Measurements from ENCODE around the gene RBM5. TPM values are rescaled to one million over a fixed set of nuclear protein-coding genes. Genes with fewer than 3 reads are reported as not detected.

The RBM5 gene
- total RNA-seq, 2 donors from 2014 or later, result 104 to 114 TPM

- intact Hi-C loops (cut with DNase I), result no loop called here
Measured at GRCh38 chr3:50095352-50095998, 6.8 kb downstream of the RBM5 start.

DNA sequence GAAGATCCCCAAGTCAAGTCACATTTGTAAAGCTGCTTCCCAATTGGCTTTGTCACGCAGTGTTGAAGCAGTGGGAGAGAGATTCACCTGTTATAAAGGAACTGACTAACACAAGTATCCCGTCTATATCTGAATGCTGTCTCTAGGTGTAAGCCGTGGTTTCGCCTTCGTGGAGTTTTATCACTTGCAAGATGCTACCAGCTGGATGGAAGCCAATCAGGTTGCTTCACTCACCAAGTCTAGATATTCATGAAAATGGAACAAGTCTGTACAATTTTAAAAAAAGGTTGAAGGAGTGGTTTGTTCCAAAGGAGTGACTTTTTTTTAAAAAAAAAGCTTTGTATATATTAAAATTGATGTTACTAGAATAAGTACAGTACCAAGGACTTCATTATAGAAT lies 11.7 kb downstream of the RBM5 start:
- no peak overlapping the region for H3K4me3 ChIP-seq
- no peaks in the 10 kb centered on the region for H3K27me3 ChIP-seq
- DNase-seq, result no peak
- H3K4me1 ChIP-seq, result no peaks in the 10 kb centered on the region
- no peak for TF ChIP-seq CTCF (IDR thresholded peaks at IDR 0.05)
- intact Hi-C loops (cut with DNase I), result no loop called here
- H3K36me3 ChIP-seq, result peaks cover 46% of the 10 kb centered on the region
- H3K9me3 ChIP-seq, result no peaks in the 10 kb centered on the region
- no peak overlapping the region for H3K27ac ChIP-seq
- H3K9ac ChIP-seq (ENCODE audit: low read depth in 2 of 2, low read length in 2 of 2), result no peak overlapping the region

More at GRCh38 chr3:50095352-50095998, 6.8 kb downstream of the RBM5 start:
- peaks cover 19% of the 10 kb centered on the region for H3K36me3 ChIP-seq
- no peak overlapping the region for H3K4me3 ChIP-seq
- peak; percentile 60 for DNase-seq
- no peak overlapping the region for H3K9ac ChIP-seq (ENCODE audit: low read depth in 2 of 2, low read length in 2 of 2)
- no peak for TF ChIP-seq CTCF (IDR thresholded peaks at IDR 0.05)
- peaks cover 5% of the 10 kb centered on the region for H3K4me1 ChIP-seq
- no peaks in the 10 kb centered on the region for H3K27me3 ChIP-seq
- H3K27ac ChIP-seq, result no peak overlapping the region
- H3K9me3 ChIP-seq, result no peaks in the 10 kb centered on the region

- peaks cover 48% of the 10 kb centered on the region for H3K36me3 ChIP-seq
- intact Hi-C loops (cut with DNase I), result no loop called here
Measured at GRCh38 chr3:50100956-50101845, 12.5 kb downstream of the RBM5 start.

GRCh38 chr3:50102558-50102957 lies 13.8 kb downstream of the RBM5 start:
- H3K4me1 ChIP-seq, result no peaks in the 10 kb centered on the region
- H3K9me3 ChIP-seq, result no peaks in the 10 kb centered on the region
- no peak for TF ChIP-seq CTCF (IDR thresholded peaks at IDR 0.05)
- peaks cover 57% of the 10 kb centered on the region for H3K36me3 ChIP-seq
- no peak overlapping the region for H3K4me3 ChIP-seq
- intact Hi-C loops (cut with DNase I), result no loop called here
- H3K27me3 ChIP-seq, result no peaks in the 10 kb centered on the region
- DNase-seq, result no peak
- H3K9ac ChIP-seq (ENCODE audit: low read depth in 2 of 2, low read length in 2 of 2), result no peak overlapping the region
- no peak overlapping the region for H3K27ac ChIP-seq

More at GRCh38 chr3:50100956-50101845, 12.5 kb downstream of the RBM5 start:
- no peak for TF ChIP-seq CTCF (IDR thresholded peaks at IDR 0.05)
- no peak overlapping the region for H3K4me3 ChIP-seq
- H3K9ac ChIP-seq (ENCODE audit: low read depth in 2 of 2, low read length in 2 of 2), result no peak overlapping the region
- no peak for DNase-seq
- no peaks in the 10 kb centered on the region for H3K27me3 ChIP-seq
- no peaks in the 10 kb centered on the region for H3K4me1 ChIP-seq
- H3K27ac ChIP-seq, result no peak overlapping the region
- H3K9me3 ChIP-seq, result no peaks in the 10 kb centered on the region

- H3K9ac ChIP-seq (ENCODE audit: low read depth in 2 of 2, low read length in 2 of 2), result no peak overlapping the region
- no peaks in the 10 kb centered on the region for H3K27me3 ChIP-seq
- H3K4me1 ChIP-seq, result no peaks in the 10 kb centered on the region
- DNase-seq, result no peak
- TF ChIP-seq CTCF (IDR thresholded peaks at IDR 0.05), result no peak
- no peak overlapping the region for H3K4me3 ChIP-seq
- intact Hi-C loops (cut with DNase I), result no loop called here
- no peaks in the 10 kb centered on the region for H3K9me3 ChIP-seq
- no peak overlapping the region for H3K27ac ChIP-seq
- peaks cover 72% of the 10 kb centered on the region for H3K36me3 ChIP-seq
Measured at GRCh38 chr3:50111757-50112156, 23.0 kb downstream of the RBM5 start.
